ENCODE results near the gene THOC1. TPM values are rescaled to one million over a fixed set of nuclear protein-coding genes. Genes with fewer than 3 reads are reported as not detected.
A peak's percentile ranks its signal among the peaks of the same experiment; 100 is the strongest.

The THOC1 gene
- total and polyA plus RNA-seq, 2 experiments from 2014 or later = 73.0 to 108 TPM

DNA sequence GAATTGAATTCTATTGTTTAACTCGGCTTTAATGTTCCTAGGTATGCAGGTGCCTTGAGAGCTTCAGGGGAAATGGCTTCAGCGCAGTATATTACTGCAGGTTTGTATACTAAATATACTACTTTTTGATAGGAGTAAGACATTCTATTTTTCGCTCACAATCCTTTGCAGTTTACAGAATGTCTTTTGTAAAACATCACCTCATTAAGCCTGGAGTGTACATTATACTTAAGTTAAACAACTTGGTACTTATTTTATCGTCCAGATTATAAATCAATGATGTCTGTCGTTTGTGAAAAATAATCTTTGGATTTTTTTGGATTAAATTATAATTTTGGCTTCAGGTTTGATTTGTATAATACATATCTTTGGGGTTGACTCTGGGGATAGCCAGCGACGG, 75.0 kb downstream of the THOC1 start:
- peaks cover 2% of the 10 kb centered on the region for H3K27me3 Mint-ChIP-seq (ENCODE audit: insufficient read depth, low read depth, poor library complexity)
- no peaks in the 10 kb centered on the region for H3F3A ChIP-seq (replicated peaks; ENCODE audit: low read depth)
- no peaks in the 10 kb centered on the region for H3K9me2 ChIP-seq (ENCODE audit: insufficient read depth)
- peak; percentile 9 for DNase-seq (ENCODE audit: low spot score)
- H3K4me3 ChIP-seq = no peak overlapping the region
- H3K27ac ChIP-seq (ENCODE audit: low read depth) = no peak overlapping the region
- no peaks in the 10 kb centered on the region for H3K27me3 ChIP-seq (ENCODE audit: insufficient read depth)
- peaks cover 21% of the 10 kb centered on the region for H4K20me1 ChIP-seq (replicated peaks; ENCODE audit: insufficient read depth)
- ATAC-seq = no peak
- peaks cover 26% of the 10 kb centered on the region for H3K36me3 Mint-ChIP-seq (ENCODE audit: low read depth)
- 0 out of 2 replicates have a peak, but pooled peaks cover 7% of the 10 kb centered on the region for H3K4me1 ChIP-seq (ENCODE audit: insufficient read depth)
- no peak overlapping the region for H2AFZ ChIP-seq
- peaks cover 3% of the 10 kb centered on the region; the same call in 1 of the 3 replicates for H3K4me1 Mint-ChIP-seq
- no peak overlapping the region for H3K4me2 ChIP-seq
- H3K36me3 ChIP-seq (ENCODE audit: insufficient read depth) = peaks cover 8% of the 10 kb centered on the region; the same call in 1 of the 2 replicates
- H3K4me3 Mint-ChIP-seq = no peak overlapping the region
- TF ChIP-seq CREB1 (CRISPR knock-in tag; IDR thresholded peaks at IDR 0.05; ENCODE audit: low read depth) (no peak), EZH2 (IDR thresholded peaks at IDR 0.05; ENCODE audit: low read depth, unreplicated experiment) (no peak), STAT1 (IDR thresholded peaks at IDR 0.05; ENCODE audit: unreplicated experiment) (no peak), POLR2AphosphoS5 (IDR thresholded peaks at IDR 0.05; ENCODE audit: low read depth) (no peak), ZNF114 (CRISPR knock-in tag; IDR thresholded peaks at IDR 0.05) (no peak), JUNB (IDR thresholded peaks at IDR 0.05; ENCODE audit: unreplicated experiment) (no peak), ZNF331 (CRISPR knock-in tag; IDR thresholded peaks at IDR 0.05; ENCODE audit: low read depth) (no peak), EZH2phosphoT487 (IDR thresholded peaks at IDR 0.05; ENCODE audit: unreplicated experiment) (no peak)
- TF ChIP-seq, protein P1, sequence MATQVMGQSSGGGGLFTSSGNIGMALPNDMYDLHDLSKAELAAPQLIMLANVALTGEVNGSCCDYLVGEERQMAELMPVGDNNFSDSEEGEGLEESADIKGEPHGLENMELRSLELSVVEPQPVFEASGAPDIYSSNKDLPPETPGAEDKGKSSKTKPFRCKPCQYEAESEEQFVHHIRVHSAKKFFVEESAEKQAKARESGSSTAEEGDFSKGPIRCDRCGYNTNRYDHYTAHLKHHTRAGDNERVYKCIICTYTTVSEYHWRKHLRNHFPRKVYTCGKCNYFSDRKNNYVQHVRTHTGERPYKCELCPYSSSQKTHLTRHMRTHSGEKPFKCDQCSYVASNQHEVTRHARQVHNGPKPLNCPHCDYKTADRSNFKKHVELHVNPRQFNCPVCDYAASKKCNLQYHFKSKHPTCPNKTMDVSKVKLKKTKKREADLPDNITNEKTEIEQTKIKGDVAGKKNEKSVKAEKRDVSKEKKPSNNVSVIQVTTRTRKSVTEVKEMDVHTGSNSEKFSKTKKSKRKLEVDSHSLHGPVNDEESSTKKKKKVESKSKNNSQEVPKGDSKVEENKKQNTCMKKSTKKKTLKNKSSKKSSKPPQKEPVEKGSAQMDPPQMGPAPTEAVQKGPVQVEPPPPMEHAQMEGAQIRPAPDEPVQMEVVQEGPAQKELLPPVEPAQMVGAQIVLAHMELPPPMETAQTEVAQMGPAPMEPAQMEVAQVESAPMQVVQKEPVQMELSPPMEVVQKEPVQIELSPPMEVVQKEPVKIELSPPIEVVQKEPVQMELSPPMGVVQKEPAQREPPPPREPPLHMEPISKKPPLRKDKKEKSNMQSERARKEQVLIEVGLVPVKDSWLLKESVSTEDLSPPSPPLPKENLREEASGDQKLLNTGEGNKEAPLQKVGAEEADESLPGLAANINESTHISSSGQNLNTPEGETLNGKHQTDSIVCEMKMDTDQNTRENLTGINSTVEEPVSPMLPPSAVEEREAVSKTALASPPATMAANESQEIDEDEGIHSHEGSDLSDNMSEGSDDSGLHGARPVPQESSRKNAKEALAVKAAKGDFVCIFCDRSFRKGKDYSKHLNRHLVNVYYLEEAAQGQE (IDR thresholded peaks at IDR 0.05; ENCODE audit: unreplicated experiment) = no peak
- TF ChIP-seq, protein P2, sequence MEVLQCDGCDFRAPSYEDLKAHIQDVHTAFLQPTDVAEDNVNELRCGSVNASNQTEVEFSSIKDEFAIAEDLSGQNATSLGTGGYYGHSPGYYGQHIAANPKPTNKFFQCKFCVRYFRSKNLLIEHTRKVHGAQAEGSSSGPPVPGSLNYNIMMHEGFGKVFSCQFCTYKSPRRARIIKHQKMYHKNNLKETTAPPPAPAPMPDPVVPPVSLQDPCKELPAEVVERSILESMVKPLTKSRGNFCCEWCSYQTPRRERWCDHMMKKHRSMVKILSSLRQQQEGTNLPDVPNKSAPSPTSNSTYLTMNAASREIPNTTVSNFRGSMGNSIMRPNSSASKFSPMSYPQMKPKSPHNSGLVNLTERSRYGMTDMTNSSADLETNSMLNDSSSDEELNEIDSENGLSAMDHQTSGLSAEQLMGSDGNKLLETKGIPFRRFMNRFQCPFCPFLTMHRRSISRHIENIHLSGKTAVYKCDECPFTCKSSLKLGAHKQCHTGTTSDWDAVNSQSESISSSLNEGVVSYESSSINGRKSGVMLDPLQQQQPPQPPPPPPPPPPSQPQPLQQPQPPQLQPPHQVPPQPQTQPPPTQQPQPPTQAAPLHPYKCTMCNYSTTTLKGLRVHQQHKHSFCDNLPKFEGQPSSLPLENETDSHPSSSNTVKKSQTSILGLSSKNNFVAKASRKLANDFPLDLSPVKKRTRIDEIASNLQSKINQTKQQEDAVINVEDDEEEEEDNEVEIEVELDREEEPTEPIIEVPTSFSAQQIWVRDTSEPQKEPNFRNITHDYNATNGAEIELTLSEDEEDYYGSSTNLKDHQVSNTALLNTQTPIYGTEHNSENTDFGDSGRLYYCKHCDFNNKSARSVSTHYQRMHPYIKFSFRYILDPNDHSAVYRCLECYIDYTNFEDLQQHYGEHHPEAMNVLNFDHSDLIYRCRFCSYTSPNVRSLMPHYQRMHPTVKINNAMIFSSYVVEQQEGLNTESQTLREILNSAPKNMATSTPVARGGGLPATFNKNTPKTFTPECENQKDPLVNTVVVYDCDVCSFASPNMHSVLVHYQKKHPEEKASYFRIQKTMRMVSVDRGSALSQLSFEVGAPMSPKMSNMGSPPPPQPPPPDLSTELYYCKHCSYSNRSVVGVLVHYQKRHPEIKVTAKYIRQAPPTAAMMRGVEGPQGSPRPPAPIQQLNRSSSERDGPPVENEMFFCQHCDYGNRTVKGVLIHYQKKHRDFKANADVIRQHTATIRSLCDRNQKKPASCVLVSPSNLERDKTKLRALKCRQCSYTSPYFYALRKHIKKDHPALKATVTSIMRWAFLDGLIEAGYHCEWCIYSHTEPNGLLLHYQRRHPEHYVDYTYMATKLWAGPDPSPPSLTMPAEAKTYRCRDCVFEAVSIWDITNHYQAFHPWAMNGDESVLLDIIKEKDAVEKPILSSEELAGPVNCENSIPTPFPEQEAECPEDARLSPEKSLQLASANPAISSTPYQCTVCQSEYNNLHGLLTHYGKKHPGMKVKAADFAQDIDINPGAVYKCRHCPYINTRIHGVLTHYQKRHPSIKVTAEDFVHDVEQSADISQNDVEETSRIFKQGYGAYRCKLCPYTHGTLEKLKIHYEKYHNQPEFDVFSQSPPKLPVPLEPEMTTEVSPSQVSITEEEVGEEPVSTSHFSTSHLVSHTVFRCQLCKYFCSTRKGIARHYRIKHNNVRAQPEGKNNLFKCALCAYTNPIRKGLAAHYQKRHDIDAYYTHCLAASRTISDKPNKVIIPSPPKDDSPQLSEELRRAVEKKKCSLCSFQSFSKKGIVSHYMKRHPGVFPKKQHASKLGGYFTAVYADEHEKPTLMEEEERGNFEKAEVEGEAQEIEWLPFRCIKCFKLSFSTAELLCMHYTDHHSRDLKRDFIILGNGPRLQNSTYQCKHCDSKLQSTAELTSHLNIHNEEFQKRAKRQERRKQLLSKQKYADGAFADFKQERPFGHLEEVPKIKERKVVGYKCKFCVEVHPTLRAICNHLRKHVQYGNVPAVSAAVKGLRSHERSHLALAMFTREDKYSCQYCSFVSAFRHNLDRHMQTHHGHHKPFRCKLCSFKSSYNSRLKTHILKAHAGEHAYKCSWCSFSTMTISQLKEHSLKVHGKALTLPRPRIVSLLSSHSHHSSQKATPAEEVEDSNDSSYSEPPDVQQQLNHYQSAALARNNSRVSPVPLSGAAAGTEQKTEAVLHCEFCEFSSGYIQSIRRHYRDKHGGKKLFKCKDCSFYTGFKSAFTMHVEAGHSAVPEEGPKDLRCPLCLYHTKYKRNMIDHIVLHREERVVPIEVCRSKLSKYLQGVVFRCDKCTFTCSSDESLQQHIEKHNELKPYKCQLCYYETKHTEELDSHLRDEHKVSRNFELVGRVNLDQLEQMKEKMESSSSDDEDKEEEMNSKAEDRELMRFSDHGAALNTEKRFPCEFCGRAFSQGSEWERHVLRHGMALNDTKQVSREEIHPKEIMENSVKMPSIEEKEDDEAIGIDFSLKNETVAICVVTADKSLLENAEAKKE (CRISPR knock-in tag; IDR thresholded peaks at IDR 0.05) = no peak
- H3K9me3 Mint-ChIP-seq = no peaks in the 10 kb centered on the region
- H3K27ac Mint-ChIP-seq = no peak overlapping the region
- H3K79me2 ChIP-seq (replicated peaks; ENCODE audit: insufficient read depth) = peaks cover 73% of the 10 kb centered on the region

All from GM23338 (cell line).